Measurements from ENCODE around the gene FAM124B. TPM values are rescaled to one million over a fixed set of nuclear protein-coding genes. Genes with fewer than 3 reads are reported as not detected.

FAM124B gene
- total and polyA plus RNA-seq, 4 donors, result 0.30 to 2.5 (median 0.42) TPM

GRCh38 chr2:224331698-224332097 lies 70.2 kb downstream of the FAM124B start:
- Histone ChIP-seq H3K36me3 (ENCODE audit: control insufficient read depth in 4 of 4, insufficient read depth in 3 of 4, low read depth in 1 of 4, low read length in 3 of 4) (no peaks in the 10 kb centered on the region), H3K27ac (ENCODE audit: low read depth in 1 of 2, low read length in 2 of 2) (no peak overlapping the region)

GRCh38 chr2:224328798-224329197 lies 73.1 kb downstream of the FAM124B start:
- no peak for DNase-seq (ENCODE audit: low spot score)
- no peaks in the 10 kb centered on the region for H3K9me3 ChIP-seq (ENCODE audit: control insufficient read depth in 4 of 4, low read length in 3 of 4)
- WGBS, result 85% methylated on average over 3 of the region's 3 CpGs
- H3K27me3 ChIP-seq (ENCODE audit: control insufficient read depth in 4 of 4, insufficient read depth in 4 of 4, low read length in 3 of 4), result no peaks in the 10 kb centered on the region
- no peaks in the 10 kb centered on the region for H3K4me1 ChIP-seq (ENCODE audit: control insufficient read depth in 4 of 4, insufficient read depth in 4 of 4, low read length in 3 of 4)
- no peak overlapping the region for H3K4me3 ChIP-seq (ENCODE audit: low read depth in 1 of 3, low read length in 3 of 3)
- no peak overlapping the region for H3K9ac ChIP-seq (ENCODE audit: low read depth in 1 of 2, low read length in 2 of 2)
- no peaks in the 10 kb centered on the region for H3K36me3 ChIP-seq (ENCODE audit: control insufficient read depth in 4 of 4, insufficient read depth in 3 of 4, low read depth in 1 of 4, low read length in 3 of 4)
- no peak overlapping the region for H3K27ac ChIP-seq (ENCODE audit: low read depth in 1 of 2, low read length in 2 of 2)
- no peak for TF ChIP-seq HNF4G (IDR thresholded peaks at IDR 0.05)
- TF ChIP-seq GABPA (IDR thresholded peaks at IDR 0.05 in 1 of 2, conservative IDR thresholded peaks at IDR 0.05 in 1 of 2), result no peak
- no peak for TF ChIP-seq HNF4A (conservative IDR thresholded peaks at IDR 0.05)
- TF ChIP-seq CTCF (IDR thresholded peaks at IDR 0.05; ENCODE audit: low read depth, low read length, missing input control), result no peak
- no peak for TF ChIP-seq MAX (IDR thresholded peaks at IDR 0.05)
- TF ChIP-seq YY1 (IDR thresholded peaks at IDR 0.05), result no peak
- TF ChIP-seq SP1 (IDR thresholded peaks at IDR 0.05), result no peak
- TF ChIP-seq FOXA1 (IDR thresholded peaks at IDR 0.05), result no peak
- no peak for TF ChIP-seq EGR1 (IDR thresholded peaks at IDR 0.05; ENCODE audit: low read depth in 2 of 2)
- no peak for TF ChIP-seq TAF1 (conservative IDR thresholded peaks at IDR 0.05)

More at GRCh38 chr2:224331698-224332097, 70.2 kb downstream of the FAM124B start:
- Histone ChIP-seq H3K4me1 (ENCODE audit: control insufficient read depth in 4 of 4, insufficient read depth in 4 of 4, low read length in 3 of 4) (no peaks in the 10 kb centered on the region), H3K9me3 (ENCODE audit: control insufficient read depth in 4 of 4, low read length in 3 of 4) (no peaks in the 10 kb centered on the region), H3K4me3 (ENCODE audit: low read depth in 1 of 3, low read length in 3 of 3) (no peak overlapping the region), H3K9ac (ENCODE audit: low read depth in 1 of 2, low read length in 2 of 2) (no peak overlapping the region), H3K27me3 (ENCODE audit: control insufficient read depth in 4 of 4, insufficient read depth in 4 of 4, low read length in 3 of 4) (no peaks in the 10 kb centered on the region)
- no peak for DNase-seq (ENCODE audit: low spot score)
- no peak for TF ChIP-seq TAF1 (conservative IDR thresholded peaks at IDR 0.05)
- no peak for TF ChIP-seq RAD21 (IDR thresholded peaks at IDR 0.05)
- no peak for TF ChIP-seq ZBTB33 (IDR thresholded peaks at IDR 0.05)
- no peak for TF ChIP-seq GABPA (IDR thresholded peaks at IDR 0.05 in 1 of 2, conservative IDR thresholded peaks at IDR 0.05 in 1 of 2)
- TF ChIP-seq HNF4A (conservative IDR thresholded peaks at IDR 0.05), result no peak
- no peak for TF ChIP-seq MAX (IDR thresholded peaks at IDR 0.05)
- TF ChIP-seq REST (IDR thresholded peaks at IDR 0.05), result no peak
- TF ChIP-seq SP1 (IDR thresholded peaks at IDR 0.05), result no peak
- TF ChIP-seq RXRA (IDR thresholded peaks at IDR 0.05), result no peak
- TF ChIP-seq ATF3 (IDR thresholded peaks at IDR 0.05), result no peak
- no peak for TF ChIP-seq YY1 (IDR thresholded peaks at IDR 0.05)
- 80% methylated on average over 8 of the region's 8 CpGs for WGBS
